Prostate gland (tissue), 2 donors: ENCODE data around the gene RP9.

Source experiments
- POLR2A ChIP-seq: fragments of 450-650 bp; IDR thresholded peaks from one replicate; pipeline ENCODE4 v1.6.1; 2016; ENCODE audit warnings: antibody characterized with exemption, mild to moderate bottlenecking
- TF ChIP-seq, protein P1 (sequence below), 4 experiments: fragments of 200-600 bp in 2 of 4; fragments of 450-650 bp in 2 of 4; sonication (generic) in 2 of 4; IDR thresholded peaks; 1 replicate in 3 of 4; 2 replicates in 1 of 4; pipeline ENCODE4 v1.5.1; 2016 to 2019; ENCODE audit warnings: antibody characterized with exemption in 4 of 4, mild to moderate bottlenecking in 2 of 4, moderate library complexity in 2 of 4

- no peak for TF ChIP-seq POLR2A
- TF ChIP-seq, protein P1, sequence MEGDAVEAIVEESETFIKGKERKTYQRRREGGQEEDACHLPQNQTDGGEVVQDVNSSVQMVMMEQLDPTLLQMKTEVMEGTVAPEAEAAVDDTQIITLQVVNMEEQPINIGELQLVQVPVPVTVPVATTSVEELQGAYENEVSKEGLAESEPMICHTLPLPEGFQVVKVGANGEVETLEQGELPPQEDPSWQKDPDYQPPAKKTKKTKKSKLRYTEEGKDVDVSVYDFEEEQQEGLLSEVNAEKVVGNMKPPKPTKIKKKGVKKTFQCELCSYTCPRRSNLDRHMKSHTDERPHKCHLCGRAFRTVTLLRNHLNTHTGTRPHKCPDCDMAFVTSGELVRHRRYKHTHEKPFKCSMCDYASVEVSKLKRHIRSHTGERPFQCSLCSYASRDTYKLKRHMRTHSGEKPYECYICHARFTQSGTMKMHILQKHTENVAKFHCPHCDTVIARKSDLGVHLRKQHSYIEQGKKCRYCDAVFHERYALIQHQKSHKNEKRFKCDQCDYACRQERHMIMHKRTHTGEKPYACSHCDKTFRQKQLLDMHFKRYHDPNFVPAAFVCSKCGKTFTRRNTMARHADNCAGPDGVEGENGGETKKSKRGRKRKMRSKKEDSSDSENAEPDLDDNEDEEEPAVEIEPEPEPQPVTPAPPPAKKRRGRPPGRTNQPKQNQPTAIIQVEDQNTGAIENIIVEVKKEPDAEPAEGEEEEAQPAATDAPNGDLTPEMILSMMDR (IDR thresholded peaks at IDR 0.05) = no peak
Measured at GRCh38 chr7:33053721-33054120, 55.5 kb downstream of the RP9 start.
